Neuronal stem cell (in vitro differentiated cells): ENCODE measurements around the gene SLC6A13.
"Not testable (repeated sequence)": the region's sequence is repeated elsewhere in the genome, so short reads cannot be mapped to it uniquely, and the experiment has no call there.

Experiments used
- DNase-seq: peaks from one replicate; pipeline ENCODE4 v3.0.0-alpha.2; 2013; ENCODE audit warnings: low spot score
- H2AFZ ChIP-seq: one replicate; pipeline ENCODE4 v1.6.1; 2013; ENCODE audit warnings: mild to moderate bottlenecking, low read length, inconsistent platforms
- H2AK5ac ChIP-seq: 2 replicates; pipeline ENCODE4 v1.6.1; 2013; ENCODE audit warnings: low read depth, mild to moderate bottlenecking, inconsistent platforms, low read length, moderate library complexity, mixed read lengths
- H2BK120ac ChIP-seq: 2 replicates; pipeline ENCODE4 v1.6.1; 2013; ENCODE audit warnings: low read depth, mild to moderate bottlenecking, inconsistent platforms, low read length, moderate library complexity, mixed read lengths
- H2BK12ac ChIP-seq: one replicate; pipeline ENCODE4 v1.6.1; 2013; ENCODE audit warnings: low read length, inconsistent platforms
- H2BK15ac ChIP-seq: 2 replicates; pipeline ENCODE4 v1.6.1; 2013; ENCODE audit warnings: mild to moderate bottlenecking, low read length, inconsistent platforms, mixed read lengths
- H2BK5ac ChIP-seq: one replicate; pipeline ENCODE4 v1.6.1; 2013; ENCODE audit warnings: inconsistent platforms, mild to moderate bottlenecking, low read length, moderate library complexity
- H3K14ac ChIP-seq: one replicate; pipeline ENCODE4 v1.6.1; 2013; ENCODE audit warnings: low read length, inconsistent platforms
- H3K18ac ChIP-seq: 2 replicates; pipeline ENCODE4 v1.6.1; 2013; ENCODE audit warnings: low read length, inconsistent platforms
- H3K23ac ChIP-seq: 2 replicates; pipeline ENCODE4 v1.6.1; 2013; ENCODE audit warnings: low read depth, mild to moderate bottlenecking, mixed read lengths, low read length, inconsistent platforms; ENCODE audit not compliant: poor library complexity
- H3K27ac ChIP-seq: replicated peaks from 3 replicates; pipeline ENCODE4 v1.5.1; 2013; ENCODE audit warnings: low read length, inconsistent platforms
- H3K27me3 ChIP-seq, 3 experiments: 2 replicates each; pipeline ENCODE4 v1.6.1; 2013; ENCODE audit warnings: low read length in 3 of 3, mild to moderate bottlenecking in 2 of 3, inconsistent platforms in 1 of 3, low read depth in 1 of 3, mixed read lengths in 1 of 3, moderate library complexity in 1 of 3; ENCODE audit not compliant: control insufficient read depth in 3 of 3, insufficient read depth in 3 of 3
- H3K36me3 ChIP-seq, 2 donors: replicated peaks in 1 of 2; 2 replicates each; pipeline ENCODE4 v1.6.1; 2013; ENCODE audit warnings: low read length in 2 of 2; ENCODE audit not compliant: control insufficient read depth in 2 of 2, insufficient read depth in 2 of 2
- H3K4ac ChIP-seq: 2 replicates; pipeline ENCODE4 v1.6.1; 2013; ENCODE audit warnings: inconsistent platforms, mild to moderate bottlenecking, low read length, moderate library complexity
- H3K4me1 ChIP-seq, 2 donors: 1 replicate in 1 of 2; 2 replicates in 1 of 2; pipeline ENCODE4 v1.6.1; 2013; ENCODE audit warnings: low read length in 2 of 2, low read depth in 1 of 2; ENCODE audit not compliant: control insufficient read depth in 2 of 2, insufficient read depth in 1 of 2
- H3K4me2 ChIP-seq: one replicate; pipeline ENCODE4 v1.6.1; 2013; ENCODE audit warnings: mild to moderate bottlenecking, low read length, inconsistent platforms; ENCODE audit not compliant: insufficient read depth, poor library complexity, severe bottlenecking
- H3K4me3 ChIP-seq, 2 donors: 2 replicates each; pipeline ENCODE4 v1.5.1; 2013; ENCODE audit warnings: low read length in 2 of 2, mild to moderate bottlenecking in 2 of 2, inconsistent platforms in 1 of 2, moderate library complexity in 1 of 2
- H3K79me1 ChIP-seq: one replicate; pipeline ENCODE4 v1.6.1; 2013; ENCODE audit warnings: low read depth, mild to moderate bottlenecking, inconsistent platforms, low read length, moderate library complexity
- H3K9ac ChIP-seq: one replicate; pipeline ENCODE4 v1.6.1; 2013; ENCODE audit warnings: mild to moderate bottlenecking, low read depth, low read length, inconsistent platforms; ENCODE audit not compliant: poor library complexity
- H3K9me3 ChIP-seq, 2 donors: replicated peaks in 1 of 2; 2 replicates each; pipeline versions ENCODE3 to v1.6.1; 2013; ENCODE audit warnings: low read length in 2 of 2, mild to moderate bottlenecking in 2 of 2, inconsistent platforms in 1 of 2, low read depth in 1 of 2, mixed read lengths in 1 of 2, moderate library complexity in 1 of 2; ENCODE audit not compliant: control insufficient read depth in 2 of 2, insufficient read depth in 1 of 2
- H4K8ac ChIP-seq: one replicate; pipeline ENCODE4 v1.6.1; 2013; ENCODE audit warnings: low read depth, mild to moderate bottlenecking, inconsistent platforms, low read length, moderate library complexity
- H4K91ac ChIP-seq: one replicate; pipeline ENCODE4 v1.6.1; 2013; ENCODE audit warnings: low read length, low read depth, mild to moderate bottlenecking, inconsistent platforms; ENCODE audit not compliant: poor library complexity
- WGBS, 2 donors: extraction: QIAGEN DNeasy Blood & Tissue Kit; methylation state at CpG; one replicate each; pipeline ENCODE4 v1.1.7; 2013; ENCODE audit warnings: missing lambda C conversion rate in 2 of 2, mixed read lengths in 1 of 2; ENCODE audit not compliant: insufficient read length in 2 of 2, insufficient replicate concordance in 1 of 2; ENCODE audit errors: extremely low coverage in 2 of 2; 5-methylcytosine and 5-hydroxymethylcytosine counted together

Gene SLC6A13

DNA sequence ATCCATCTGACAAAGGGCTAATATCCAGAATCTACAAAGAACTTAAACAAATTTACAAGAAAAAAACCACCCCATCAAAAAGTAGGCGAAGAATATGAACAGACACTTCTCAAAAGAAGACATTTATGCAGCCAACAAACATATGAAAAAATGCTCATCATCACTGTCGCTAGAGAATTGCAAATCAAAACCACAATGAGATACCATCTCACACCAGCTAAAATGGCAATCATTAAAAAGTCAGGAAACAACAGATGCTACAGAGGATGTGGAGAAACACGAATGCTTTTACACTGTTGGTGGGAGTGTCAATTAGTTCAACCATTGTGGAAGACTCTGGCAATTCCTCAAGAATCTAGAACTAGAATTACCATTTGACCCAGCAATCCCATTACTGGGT, 40.1 kb upstream of the SLC6A13 start:
- not testable (repeated sequence) for H4K8ac ChIP-seq, H3K9ac ChIP-seq, H3K18ac ChIP-seq, H2BK15ac ChIP-seq, H3K4me3 ChIP-seq, H2BK12ac ChIP-seq, H4K91ac ChIP-seq, H3K4ac ChIP-seq, H3K79me1 ChIP-seq, H2AK5ac ChIP-seq, H3K27ac ChIP-seq, DNase-seq, H2AFZ ChIP-seq, H3K4me2 ChIP-seq, H3K23ac ChIP-seq, H3K27me3 ChIP-seq, H2BK5ac ChIP-seq, H3K4me1 ChIP-seq, H3K14ac ChIP-seq, H2BK120ac ChIP-seq
- peaks cover 0 to 12% of the 10 kb centered on the region in 2 donors for H3K9me3 ChIP-seq
- H3K36me3 ChIP-seq = peaks cover 9 to 63% of the 10 kb centered on the region in 2 donors
- WGBS, 2 donors = no CpG with 5 or more reads among the region's 3 CpGs

DNA sequence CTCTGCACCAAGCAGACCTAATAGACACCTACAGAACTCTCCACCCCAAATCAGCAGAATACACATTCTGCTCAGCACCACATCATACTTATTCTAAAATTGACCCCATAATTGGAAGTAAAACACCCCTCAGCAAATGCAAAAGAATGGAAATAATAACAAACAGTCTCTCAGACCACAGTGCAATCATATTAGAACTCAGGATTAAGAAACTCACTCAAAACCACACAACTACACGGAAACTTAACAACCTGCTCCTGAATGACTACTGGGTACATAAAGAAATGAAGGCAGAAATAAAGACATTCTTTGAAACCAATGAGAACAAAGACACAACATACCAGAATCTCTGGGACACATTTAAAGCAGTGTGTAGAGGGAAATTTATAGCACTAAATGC, 37.5 kb upstream of the SLC6A13 start:
- not testable (repeated sequence) for H3K4me2 ChIP-seq, H2BK15ac ChIP-seq, H3K4me1 ChIP-seq, H2BK5ac ChIP-seq, H2BK120ac ChIP-seq, H4K8ac ChIP-seq, DNase-seq, H3K14ac ChIP-seq, H3K9ac ChIP-seq, H3K27me3 ChIP-seq, H3K4me3 ChIP-seq, H3K23ac ChIP-seq, H3K79me1 ChIP-seq, H2AK5ac ChIP-seq, H3K27ac ChIP-seq, H4K91ac ChIP-seq, H2AFZ ChIP-seq, H3K18ac ChIP-seq, H3K4ac ChIP-seq, H2BK12ac ChIP-seq
- peaks cover 9 to 63% of the 10 kb centered on the region in 2 donors for H3K36me3 ChIP-seq
- WGBS, 2 donors = no CpG with 5 or more reads among the region's 1 CpG
- peaks cover 0 to 12% of the 10 kb centered on the region in 2 donors for H3K9me3 ChIP-seq

- not testable (repeated sequence) for H2BK15ac ChIP-seq, H3K4me1 ChIP-seq, H3K4me2 ChIP-seq, H3K27ac ChIP-seq, H2BK12ac ChIP-seq, DNase-seq, H3K4ac ChIP-seq, H3K4me3 ChIP-seq, H3K23ac ChIP-seq, H2AFZ ChIP-seq, H2AK5ac ChIP-seq, H4K8ac ChIP-seq, H2BK5ac ChIP-seq, H3K79me1 ChIP-seq, H3K14ac ChIP-seq, H3K9ac ChIP-seq, H4K91ac ChIP-seq, H3K27me3 ChIP-seq, H2BK120ac ChIP-seq, H3K18ac ChIP-seq
- H3K9me3 ChIP-seq = peaks cover 0 to 12% of the 10 kb centered on the region in 2 donors
- H3K36me3 ChIP-seq = peaks cover 11 to 63% of the 10 kb centered on the region in 2 donors
- no CpG with 5 or more reads among the region's 5 CpGs for WGBS, 2 donors
Measured at GRCh38 chr12:299511-299910, 36.9 kb upstream of the SLC6A13 start.

GRCh38 chr12:298059-298458, 35.4 kb upstream of the SLC6A13 start:
- not testable (repeated sequence) for H3K27ac ChIP-seq, H3K27me3 ChIP-seq, H2BK120ac ChIP-seq, H4K8ac ChIP-seq, H3K4ac ChIP-seq, H3K4me1 ChIP-seq, H3K9ac ChIP-seq, H2BK15ac ChIP-seq, H2AK5ac ChIP-seq, H3K23ac ChIP-seq, H2AFZ ChIP-seq, H3K18ac ChIP-seq, H2BK12ac ChIP-seq, H3K9me3 ChIP-seq, H3K79me1 ChIP-seq, H3K14ac ChIP-seq, H4K91ac ChIP-seq, H2BK5ac ChIP-seq, H3K4me2 ChIP-seq, DNase-seq, H3K4me3 ChIP-seq
- H3K36me3 ChIP-seq = peaks cover 10 to 63% of the 10 kb centered on the region in 2 donors
- no CpG with 5 or more reads among the region's 8 CpGs for WGBS, 2 donors
